Neural cell (in vitro differentiated cells): ENCODE data around the gene ZFPL1.

ENCODE experiments used
- CTCF ChIP-seq: fragments of 450-650 bp; IDR thresholded peaks from 2 replicates; pipeline ENCODE4 v1.5.1; 2014; ENCODE audit warnings: antibody characterized with exemption, mild to moderate bottlenecking, moderate library complexity; ENCODE audit not compliant: poor library complexity, severe bottlenecking
- EP300 ChIP-seq: fragments of 450-650 bp; conservative IDR thresholded peaks from 2 replicates; pipeline ENCODE4 v1.6.1; 2014; ENCODE audit warnings: antibody characterized with exemption, mild to moderate bottlenecking, moderate library complexity; ENCODE audit not compliant: poor library complexity, severe bottlenecking
- EZH2 ChIP-seq: fragments of 200-600, 300-800 bp; shearing (Covaris generic), sonication (generic); IDR thresholded peaks from 2 replicates; pipeline ENCODE4 v1.6.1; 2014; ENCODE audit warnings: antibody characterized with exemption, low read length, borderline replicate concordance, mild to moderate bottlenecking; ENCODE audit not compliant: insufficient read depth, poor library complexity, severe bottlenecking
- POLR2AphosphoS5 ChIP-seq: IDR thresholded peaks from 2 replicates; pipeline ENCODE4 v1.6.1; 2012
- RAD21 ChIP-seq: fragments of 450-650 bp; conservative IDR thresholded peaks from 2 replicates; pipeline ENCODE4 v1.6.1; 2014; ENCODE audit warnings: antibody characterized with exemption, mild to moderate bottlenecking, moderate library complexity
- REST ChIP-seq: IDR thresholded peaks from 2 replicates; pipeline ENCODE4 v1.6.1; 2012; ENCODE audit warnings: borderline replicate concordance
- SMC3 ChIP-seq: fragments of 450-650 bp; conservative IDR thresholded peaks from 2 replicates; pipeline ENCODE4 v1.6.1; 2014; ENCODE audit warnings: antibody characterized with exemption, mild to moderate bottlenecking, moderate library complexity; ENCODE audit not compliant: poor library complexity

GRCh38 chr11:65056999-65057398 lies 27.0 kb upstream of the ZFPL1 start:
- no peak for TF ChIP-seq CTCF
- TF ChIP-seq EP300, result no peak
- TF ChIP-seq EZH2, result no peak
- TF ChIP-seq POLR2AphosphoS5, result no peak
- TF ChIP-seq RAD21, result no peak
- TF ChIP-seq REST, result no peak
- no peak for TF ChIP-seq SMC3
